Activated T-helper 1 cell treated with anti-CD3 and anti-CD28 coated beads, Interleukin-12 subunit alpha, Interleukin-12 subunit beta, Interleukin-2, Interleukin-4 antibody, amounts not matched to agents 30 ng/mL and 10 ng/mL and 1 ng/mL, durations not matched to agents 14 hours and 24 hours and 36 hours (primary cell): ENCODE measurements around the gene XRRA1. TPM values are rescaled to one million over a fixed set of nuclear protein-coding genes. Genes with fewer than 3 reads are reported as not detected.
"Not testable (repeated sequence)": the region's sequence is repeated elsewhere in the genome, so short reads cannot be mapped to it uniquely, and the experiment has no call there.

Source experiments
- DNase-seq: peaks from one replicate; pipeline ENCODE4 v3.0.0; 2021; ENCODE audit warnings: low spot score
- H3K27ac Mint-ChIP-seq: one replicate; pipeline ENCODE4 v1.8.0; 2021; ENCODE audit warnings: mild to moderate bottlenecking, mixed read lengths
- H3K27me3 Mint-ChIP-seq: one replicate; pipeline ENCODE4 v1.8.0; 2022; ENCODE audit warnings: mild to moderate bottlenecking, moderate library complexity, mixed read lengths; ENCODE audit not compliant: insufficient read depth
- H3K36me3 Mint-ChIP-seq: one replicate; pipeline ENCODE4 v1.8.0; 2021; ENCODE audit warnings: low read depth, mixed read lengths
- H3K4me1 Mint-ChIP-seq: one replicate; pipeline ENCODE4 v1.8.0; 2021; ENCODE audit warnings: low read depth, mixed read lengths
- H3K4me3 Mint-ChIP-seq: one replicate; pipeline ENCODE4 v1.8.0; 2021; ENCODE audit warnings: mild to moderate bottlenecking, moderate library complexity, mixed read lengths
- H3K9me3 Mint-ChIP-seq: one replicate; pipeline ENCODE4 v1.8.0; 2021; ENCODE audit warnings: mixed read lengths
- intact Hi-C: fragments of 100-400 bp; cut with micrococcal nuclease; formaldehyde crosslinking; loops from one replicate; pipeline ENCODE4 v1.15.1; 2024
- total RNA-seq: library from RNA; stranded (reverse); gene quantifications from 2 replicates; pipeline ENCODE4 v1.2.3, GENCODE V29; 2022

Gene XRRA1
- total RNA-seq, 1 donor from 2014 or later: 9.0 TPM

GRCh38 chr11:74838188-74838587, 110.7 kb downstream of the XRRA1 start:
- H3K4me1 Mint-ChIP-seq: peaks cover 4% of the 10 kb centered on the region
- H3K27me3 Mint-ChIP-seq: no peaks in the 10 kb centered on the region
- no peak overlapping the region for H3K27ac Mint-ChIP-seq
- no peak for DNase-seq
- H3K9me3 Mint-ChIP-seq: no peaks in the 10 kb centered on the region
- H3K4me3 Mint-ChIP-seq: no peak overlapping the region
- intact Hi-C loops: no loop called here
- H3K36me3 Mint-ChIP-seq: peaks cover 32% of the 10 kb centered on the region

GRCh38 chr11:74837191-74837590, 111.7 kb downstream of the XRRA1 start:
- Mint-ChIP-seq H3K4me3 (no peak overlapping the region), H3K4me1 (peaks cover 4% of the 10 kb centered on the region), H3K9me3 (no peaks in the 10 kb centered on the region), H3K27ac (no peak overlapping the region), H3K36me3 (peaks cover 26% of the 10 kb centered on the region), H3K27me3 (no peaks in the 10 kb centered on the region)
- intact Hi-C loops: no loop called here
- DNase-seq: no peak

GRCh38 chr11:74826901-74827300, 122.0 kb downstream of the XRRA1 start:
- no peak for DNase-seq
- H3K36me3 Mint-ChIP-seq: peaks cover 76% of the 10 kb centered on the region
- intact Hi-C loops: no loop called here
- peaks cover 6% of the 10 kb centered on the region for H3K4me1 Mint-ChIP-seq
- no peak overlapping the region for H3K4me3 Mint-ChIP-seq
- H3K27me3 Mint-ChIP-seq: no peaks in the 10 kb centered on the region
- H3K9me3 Mint-ChIP-seq: peaks cover 53% of the 10 kb centered on the region
- no peak overlapping the region for H3K27ac Mint-ChIP-seq

DNA sequence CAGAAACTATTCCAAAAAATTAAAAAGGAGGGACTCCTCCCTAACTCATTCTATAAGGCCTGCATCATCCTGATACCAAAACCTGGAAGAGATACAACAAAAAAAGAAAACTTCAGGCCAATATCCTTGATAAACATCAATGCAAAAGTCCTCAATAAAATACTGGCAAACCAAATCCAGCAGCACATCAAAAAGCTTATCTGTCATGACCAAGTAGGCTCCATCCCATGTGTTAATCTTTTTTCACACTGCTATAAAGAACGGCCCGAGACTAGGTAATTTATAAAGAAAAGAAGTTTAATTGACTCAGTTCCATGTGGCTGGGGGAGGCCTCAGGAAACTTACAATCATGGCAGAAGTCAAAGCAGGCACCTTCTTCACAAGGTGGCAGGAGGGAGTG, 123.3 kb downstream of the XRRA1 start:
- H3K9me3 Mint-ChIP-seq: peaks cover 53% of the 10 kb centered on the region
- H3K36me3 Mint-ChIP-seq: peaks cover 75% of the 10 kb centered on the region
- H3K4me3 Mint-ChIP-seq, intact Hi-C loops, DNase-seq, H3K27ac Mint-ChIP-seq, H3K27me3 Mint-ChIP-seq: not testable (repeated sequence)
- H3K4me1 Mint-ChIP-seq: peaks cover 15% of the 10 kb centered on the region

- Mint-ChIP-seq H3K27me3 (no peaks in the 10 kb centered on the region), H3K9me3 (peaks cover 53% of the 10 kb centered on the region), H3K36me3 (peaks cover 80% of the 10 kb centered on the region), H3K4me3 (no peak overlapping the region), H3K27ac (no peak overlapping the region), H3K4me1 (peaks cover 25% of the 10 kb centered on the region)
- intact Hi-C loops: no loop called here
- DNase-seq: no peak
These were observed 124.5 kb downstream of the XRRA1 start for GRCh38 chr11:74824285-74824982.

GRCh38 chr11:74822170-74822569, 126.7 kb downstream of the XRRA1 start:
- H3K4me1 Mint-ChIP-seq: peaks cover 43% of the 10 kb centered on the region

DNA sequence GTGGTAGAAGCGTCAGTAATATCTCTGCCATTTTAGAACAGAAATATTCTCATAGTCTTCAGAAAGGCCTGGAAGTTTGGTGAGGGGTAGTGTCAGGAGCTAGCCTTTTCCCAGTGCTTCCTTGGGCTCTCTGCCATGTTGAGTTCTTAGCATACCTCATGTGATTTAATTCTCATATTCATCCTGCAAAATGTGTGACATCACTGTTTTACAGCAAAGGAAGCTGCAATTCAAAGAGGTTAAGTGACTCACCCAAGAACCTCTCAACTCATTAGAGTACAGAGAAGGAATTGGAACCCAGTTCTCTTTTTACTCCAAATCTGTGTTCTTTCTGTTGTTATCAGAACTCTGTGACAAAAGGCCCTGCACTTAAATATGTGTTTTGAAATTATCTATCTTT, 128.1 kb downstream of the XRRA1 start:
- H3K27ac Mint-ChIP-seq: no peak overlapping the region
- peaks cover 43% of the 10 kb centered on the region for H3K4me1 Mint-ChIP-seq
- H3K36me3 Mint-ChIP-seq: peaks cover 70% of the 10 kb centered on the region
- H3K27me3 Mint-ChIP-seq: no peaks in the 10 kb centered on the region
- intact Hi-C loops: no loop called here
- peaks cover 24% of the 10 kb centered on the region for H3K9me3 Mint-ChIP-seq
- H3K4me3 Mint-ChIP-seq: no peak overlapping the region
- DNase-seq: no peak

More at GRCh38 chr11:74822170-74822569, 126.7 kb downstream of the XRRA1 start:
- peaks cover 76% of the 10 kb centered on the region for H3K36me3 Mint-ChIP-seq
- H3K4me3 Mint-ChIP-seq: no peak overlapping the region
- no peak overlapping the region for H3K27ac Mint-ChIP-seq
- H3K27me3 Mint-ChIP-seq: no peaks in the 10 kb centered on the region
- DNase-seq: no peak
- peaks cover 37% of the 10 kb centered on the region for H3K9me3 Mint-ChIP-seq
- intact Hi-C loops: no loop called here

DNA sequence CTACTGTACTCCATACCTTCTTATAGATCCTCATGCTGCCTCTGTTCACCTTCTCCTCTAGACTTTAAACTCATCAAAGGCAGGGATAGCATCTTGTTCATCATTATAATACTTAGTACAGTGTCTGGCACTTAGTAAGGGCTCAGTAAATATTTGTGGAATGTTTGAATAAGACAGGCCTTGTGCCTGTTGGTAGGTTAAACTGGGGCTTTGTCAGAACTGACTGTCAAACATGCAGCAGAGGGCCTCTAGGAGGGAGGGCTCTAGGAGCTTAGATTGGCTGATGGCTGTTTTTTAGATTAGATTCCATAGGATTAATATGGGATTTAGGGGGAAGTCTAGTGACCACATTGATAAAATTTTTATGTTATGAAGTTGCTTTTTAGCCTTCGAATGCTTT, 129.5 kb downstream of the XRRA1 start:
- H3K36me3 Mint-ChIP-seq: peaks cover 56% of the 10 kb centered on the region
- H3K27ac Mint-ChIP-seq: no peak overlapping the region
- H3K4me3 Mint-ChIP-seq: no peak overlapping the region

DNA sequence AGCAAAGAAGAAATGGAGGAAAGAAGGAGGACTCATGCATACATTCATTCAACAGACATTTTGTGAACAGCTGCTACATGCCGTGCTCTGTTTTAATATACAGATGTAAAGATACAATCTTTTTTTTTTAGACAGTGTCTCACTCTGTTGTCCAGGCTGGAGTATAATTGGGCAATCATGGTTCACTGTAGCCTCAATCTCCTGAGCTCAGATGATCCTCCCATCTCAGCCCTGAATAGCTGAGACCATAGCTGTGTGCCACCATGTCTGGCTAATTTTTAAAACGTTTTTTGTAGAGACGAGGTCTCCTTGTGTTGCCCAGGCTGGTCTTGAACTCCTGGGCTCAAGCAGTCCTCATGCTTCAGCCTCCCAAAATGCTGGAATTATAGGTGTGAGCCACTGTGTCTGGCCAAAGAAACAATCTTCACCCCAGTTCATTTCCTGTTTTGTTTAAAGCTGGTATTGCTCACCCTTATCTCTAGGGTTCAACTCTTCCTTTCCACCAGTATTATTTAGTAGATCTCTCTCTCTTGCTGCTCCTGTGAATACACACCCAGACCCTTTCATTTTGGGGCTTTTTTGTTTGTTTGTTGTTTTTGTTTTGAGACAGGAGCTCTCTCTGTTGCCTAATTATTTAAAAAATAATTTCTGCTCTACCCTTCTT, 130.5 kb downstream of the XRRA1 start:
- H3K27ac Mint-ChIP-seq: peak overlapping the region; percentile 4
- no peak overlapping the region for H3K4me3 Mint-ChIP-seq
- no peaks in the 10 kb centered on the region for H3K27me3 Mint-ChIP-seq
- peaks cover under 1% of the 10 kb centered on the region for H3K9me3 Mint-ChIP-seq
- peaks cover 43% of the 10 kb centered on the region for H3K4me1 Mint-ChIP-seq
- no peak for DNase-seq
- peaks cover 46% of the 10 kb centered on the region for H3K36me3 Mint-ChIP-seq
- intact Hi-C loops: no loop called here

More for the DNA sequence above, 129.5 kb downstream of the XRRA1 start:
- H3K9me3 Mint-ChIP-seq: peaks cover 10% of the 10 kb centered on the region
- H3K27me3 Mint-ChIP-seq: no peaks in the 10 kb centered on the region
- peaks cover 43% of the 10 kb centered on the region for H3K4me1 Mint-ChIP-seq
- intact Hi-C loops: no loop called here
- DNase-seq: no peak

DNA sequence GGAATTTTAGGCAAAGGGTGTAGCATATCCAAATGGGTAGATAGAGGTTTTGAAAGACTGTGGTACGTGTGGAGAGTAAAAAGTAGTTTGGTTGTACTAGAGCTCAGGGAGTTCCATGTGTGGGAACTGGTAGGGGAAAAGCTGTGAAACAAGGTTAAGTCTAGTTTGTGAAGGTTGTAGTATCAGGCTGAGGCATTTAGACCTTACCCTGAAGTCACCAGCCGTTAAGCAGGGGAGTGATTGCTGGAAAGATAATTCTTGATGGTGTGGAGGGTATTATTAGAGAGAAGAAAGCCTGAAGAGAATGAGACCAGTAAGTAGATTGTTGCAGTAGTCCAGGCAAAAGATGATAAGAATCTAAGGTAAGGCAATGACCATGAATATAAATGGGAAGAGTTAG, 132.2 kb downstream of the XRRA1 start:
- intact Hi-C loops: no loop called here
- H3K27ac Mint-ChIP-seq: no peak overlapping the region
- no peak for DNase-seq
- no peaks in the 10 kb centered on the region for H3K27me3 Mint-ChIP-seq
- no peak overlapping the region for H3K4me3 Mint-ChIP-seq
- H3K4me1 Mint-ChIP-seq: peaks cover 34% of the 10 kb centered on the region
- H3K36me3 Mint-ChIP-seq: peaks cover 43% of the 10 kb centered on the region
- H3K9me3 Mint-ChIP-seq: no peaks in the 10 kb centered on the region

DNA sequence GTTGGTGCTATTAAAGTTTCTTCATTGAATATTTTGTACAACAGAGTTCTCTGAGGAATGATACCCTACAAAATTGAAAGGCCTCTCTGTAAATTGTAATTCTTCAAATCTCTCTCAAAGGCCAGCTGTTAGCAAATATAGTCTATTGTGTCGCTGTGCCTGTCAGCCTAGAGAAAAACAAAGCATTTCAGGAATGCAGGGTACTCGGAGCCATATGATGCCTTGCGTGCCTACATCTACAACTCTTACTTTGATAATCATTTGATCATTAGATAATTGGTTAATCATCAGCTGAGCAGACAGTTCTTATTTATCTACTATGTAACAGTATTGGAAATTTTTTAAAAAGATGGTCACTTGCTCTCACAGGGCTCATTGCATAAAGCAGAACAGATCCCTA, 132.9 kb downstream of the XRRA1 start:
- intact Hi-C loops: no loop called here
- H3K27ac Mint-ChIP-seq: no peak overlapping the region
- DNase-seq: no peak
- H3K4me3 Mint-ChIP-seq: no peak overlapping the region
- H3K4me1 Mint-ChIP-seq: peaks cover 28% of the 10 kb centered on the region
- H3K36me3 Mint-ChIP-seq: peaks cover 41% of the 10 kb centered on the region
- no peaks in the 10 kb centered on the region for H3K9me3 Mint-ChIP-seq
- H3K27me3 Mint-ChIP-seq: no peaks in the 10 kb centered on the region

- peaks cover 13% of the 10 kb centered on the region for H3K36me3 Mint-ChIP-seq
- no peaks in the 10 kb centered on the region for H3K9me3 Mint-ChIP-seq
- intact Hi-C loops: no loop called here
- no peaks in the 10 kb centered on the region for H3K27me3 Mint-ChIP-seq
- H3K4me1 Mint-ChIP-seq: peaks cover 6% of the 10 kb centered on the region
- DNase-seq: no peak
- H3K4me3 Mint-ChIP-seq: no peak overlapping the region
- H3K27ac Mint-ChIP-seq: no peak overlapping the region
These were observed 139.1 kb downstream of the XRRA1 start for GRCh38 chr11:74809801-74810200.

- no peak overlapping the region for H3K27ac Mint-ChIP-seq
- DNase-seq: no peak
- peaks cover 12% of the 10 kb centered on the region for H3K36me3 Mint-ChIP-seq
- no peaks in the 10 kb centered on the region for H3K27me3 Mint-ChIP-seq
- H3K9me3 Mint-ChIP-seq: no peaks in the 10 kb centered on the region
- no peak overlapping the region for H3K4me3 Mint-ChIP-seq
- peaks cover 10% of the 10 kb centered on the region for H3K4me1 Mint-ChIP-seq
- intact Hi-C loops: no loop called here
These were observed 142.6 kb downstream of the XRRA1 start for GRCh38 chr11:74806267-74806666.
